ENCODE data around the gene FRY.
A peak's percentile ranks its signal among the peaks of the same experiment; 100 is the strongest.

Gene FRY

DNA sequence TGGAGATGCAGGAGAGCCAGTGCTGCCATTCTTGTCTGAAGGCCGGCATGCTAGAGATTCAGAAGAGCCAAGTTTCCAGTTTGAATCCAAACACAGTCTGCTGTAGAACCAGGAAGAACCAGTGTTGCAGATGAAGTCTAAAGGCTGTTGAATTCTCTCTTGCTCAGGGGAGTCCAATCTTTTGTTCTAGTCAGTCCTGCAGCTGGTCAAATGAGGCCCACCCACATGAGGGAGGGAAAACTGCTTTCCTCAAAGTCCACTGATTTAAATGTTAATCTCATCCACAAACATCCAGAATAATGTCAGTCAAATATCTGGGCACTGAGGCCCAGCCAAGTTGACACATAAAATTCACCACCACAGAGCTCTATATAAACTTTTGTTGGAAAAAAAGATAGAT lies 136.6 kb downstream of the FRY start:
- ChIA-PET POLR2A (interaction anchor here (1.7 kb wide), 1 partner anchor 147 kb away, joined by 5 read pairs; the partner anchor contains the start of genes BRCA2 and ZAR1L), CTCF (no interaction called here)
- DNase-seq (ENCODE audit: extremely low spot score), result no peak
- TF ChIP-seq ELF4 (IDR thresholded peaks at IDR 0.05) (no peak), LEF1 (IDR thresholded peaks at IDR 0.05; ENCODE audit: borderline replicate concordance) (no peak), TARDBP (IDR thresholded peaks at IDR 0.05) (no peak), SP1 (IDR thresholded peaks at IDR 0.05) (no peak), FOXK2 (IDR thresholded peaks at IDR 0.05) (no peak), HDGF (IDR thresholded peaks at IDR 0.05; ENCODE audit: borderline replicate concordance) (no peak), BHLHE40 (IDR thresholded peaks at IDR 0.05; ENCODE audit: borderline replicate concordance) (no peak), ZNF384 (IDR thresholded peaks at IDR 0.05) (no peak), ARNT (IDR thresholded peaks at IDR 0.05) (no peak), FOXA1 (IDR thresholded peaks at IDR 0.05) (no peak), L3MBTL2 (conservative IDR thresholded peaks at IDR 0.05) (no peak), CTBP1 (IDR thresholded peaks at IDR 0.05; ENCODE audit: borderline replicate concordance) (no peak), FOXM1 (IDR thresholded peaks at IDR 0.05; ENCODE audit: borderline replicate concordance) (no peak), NFRKB (IDR thresholded peaks at IDR 0.05) (no peak), SUZ12 (IDR thresholded peaks at IDR 0.05) (no peak)
- TF ChIP-seq, protein P1, sequence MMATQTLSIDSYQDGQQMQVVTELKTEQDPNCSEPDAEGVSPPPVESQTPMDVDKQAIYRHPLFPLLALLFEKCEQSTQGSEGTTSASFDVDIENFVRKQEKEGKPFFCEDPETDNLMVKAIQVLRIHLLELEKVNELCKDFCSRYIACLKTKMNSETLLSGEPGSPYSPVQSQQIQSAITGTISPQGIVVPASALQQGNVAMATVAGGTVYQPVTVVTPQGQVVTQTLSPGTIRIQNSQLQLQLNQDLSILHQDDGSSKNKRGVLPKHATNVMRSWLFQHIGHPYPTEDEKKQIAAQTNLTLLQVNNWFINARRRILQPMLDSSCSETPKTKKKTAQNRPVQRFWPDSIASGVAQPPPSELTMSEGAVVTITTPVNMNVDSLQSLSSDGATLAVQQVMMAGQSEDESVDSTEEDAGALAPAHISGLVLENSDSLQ (IDR thresholded peaks at IDR 0.05), result no peak

DNA sequence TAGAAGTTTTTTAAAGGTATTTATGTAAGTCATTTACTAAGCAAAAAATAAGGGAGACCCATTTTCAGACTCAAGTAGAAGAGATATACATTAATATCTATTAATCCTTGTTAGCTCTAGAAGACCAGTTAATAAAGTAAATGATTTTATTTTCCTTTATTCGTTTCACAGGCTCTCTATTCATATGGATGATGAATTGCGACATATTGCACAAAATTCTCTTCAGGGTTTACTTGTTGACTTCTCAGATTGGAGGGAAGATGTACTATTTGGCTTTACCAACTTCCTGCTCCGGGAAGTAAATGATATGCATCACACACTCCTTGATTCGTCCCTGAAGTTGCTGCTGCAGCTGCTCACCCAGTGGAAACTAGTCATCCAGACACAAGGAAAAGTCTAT lies 139.3 kb downstream of the FRY start:
- ChIA-PET CTCF (no interaction called here), POLR2A (no interaction called here)
- no peak for DNase-seq (ENCODE audit: extremely low spot score)
- TF ChIP-seq FOXA1 (IDR thresholded peaks at IDR 0.05), result no peak
- no peak for TF ChIP-seq ELF4 (IDR thresholded peaks at IDR 0.05)
- TF ChIP-seq ZNF384 (IDR thresholded peaks at IDR 0.05), result no peak
- no peak for TF ChIP-seq CTBP1 (IDR thresholded peaks at IDR 0.05; ENCODE audit: borderline replicate concordance)
- no peak for TF ChIP-seq SP1 (IDR thresholded peaks at IDR 0.05)
- TF ChIP-seq FOXM1 (IDR thresholded peaks at IDR 0.05; ENCODE audit: borderline replicate concordance), result no peak
- no peak for TF ChIP-seq FOXK2 (IDR thresholded peaks at IDR 0.05)
- no peak for TF ChIP-seq L3MBTL2 (conservative IDR thresholded peaks at IDR 0.05)
- no peak for TF ChIP-seq NFRKB (IDR thresholded peaks at IDR 0.05)
- no peak for TF ChIP-seq BHLHE40 (IDR thresholded peaks at IDR 0.05; ENCODE audit: borderline replicate concordance)
- TF ChIP-seq, protein P1 (IDR thresholded peaks at IDR 0.05), result no peak
- TF ChIP-seq HDGF (IDR thresholded peaks at IDR 0.05; ENCODE audit: borderline replicate concordance), result no peak

DNA sequence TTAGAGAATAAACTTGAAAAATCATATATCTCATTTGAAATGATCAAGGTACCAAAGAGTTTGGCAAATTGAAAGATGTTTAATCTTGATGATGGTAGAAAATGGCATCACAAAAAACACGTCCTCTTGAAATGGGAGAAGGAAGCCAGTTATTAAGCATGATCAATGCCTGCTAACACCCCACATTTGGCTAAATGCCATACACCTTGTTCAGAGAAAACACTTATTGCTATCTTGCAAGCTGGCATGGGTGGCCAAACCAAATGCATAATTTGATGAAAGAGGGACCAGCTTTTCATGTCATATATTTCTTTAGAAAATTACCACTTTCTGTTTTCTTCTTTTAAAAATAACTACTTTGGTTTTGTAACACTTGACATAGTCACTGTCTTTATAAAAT lies 142.3 kb downstream of the FRY start:
- no peak for TF ChIP-seq NFRKB (IDR thresholded peaks at IDR 0.05)
- POLR2A ChIA-PET, result no interaction called here
- DNase-seq (ENCODE audit: extremely low spot score), result no peak
- CTCF ChIA-PET, result interaction anchor here (1.8 kb wide), 1 partner anchor 9 kb away, joined by 5 read pairs; no protein-coding TSS in a partner anchor

DNA sequence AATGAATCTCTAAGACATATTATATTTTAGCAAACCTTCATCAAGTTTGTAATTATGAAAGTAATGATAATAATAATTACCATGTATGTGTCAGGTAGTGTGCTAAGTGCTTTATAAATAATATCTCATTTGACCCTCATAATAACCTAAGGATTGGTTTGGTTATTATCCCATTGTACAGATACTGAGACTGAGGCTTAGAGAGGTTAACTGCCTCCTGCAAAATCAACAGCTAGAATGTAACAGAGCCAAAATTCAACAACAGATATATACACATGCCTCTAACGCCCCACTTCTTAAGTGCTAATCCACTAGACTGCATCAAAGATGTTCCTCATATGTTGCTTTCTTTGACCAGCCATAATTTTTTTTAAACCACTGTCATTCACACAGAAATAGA lies 142.8 kb downstream of the FRY start:
- POLR2A ChIA-PET, result no interaction called here
- CTCF ChIA-PET, result interaction anchor here (1.8 kb wide), 1 partner anchor 10 kb away, joined by 5 read pairs; no protein-coding TSS in a partner anchor
- TF ChIP-seq, protein P1 (IDR thresholded peaks at IDR 0.05), result no peak
- TF ChIP-seq BHLHE40 (IDR thresholded peaks at IDR 0.05; ENCODE audit: borderline replicate concordance), result no peak
- TF ChIP-seq CTBP1 (IDR thresholded peaks at IDR 0.05; ENCODE audit: borderline replicate concordance), result no peak
- DNase-seq (ENCODE audit: extremely low spot score), result no peak

DNA sequence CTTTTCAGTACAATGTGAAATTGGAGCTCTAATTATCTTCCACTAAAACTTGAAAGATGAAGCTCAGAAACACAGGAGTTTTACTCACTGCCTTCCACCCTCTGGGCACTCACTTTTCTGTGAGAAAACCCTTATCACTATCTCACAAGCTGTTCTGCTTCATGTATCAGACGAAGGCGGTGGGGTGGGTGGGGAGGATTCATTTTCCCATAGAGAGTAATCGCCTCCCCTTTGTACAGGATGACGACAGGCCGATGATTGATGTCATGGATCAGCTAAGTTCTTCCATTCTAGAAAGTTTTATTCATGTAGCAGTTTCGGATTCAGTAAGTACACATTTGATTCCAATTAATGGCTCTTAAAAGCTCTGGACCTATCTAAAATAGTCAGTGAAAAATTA lies 143.7 kb downstream of the FRY start:
- CTCF ChIA-PET, result interaction anchor here (1.8 kb wide), 1 partner anchor 11 kb away, joined by 5 read pairs; no protein-coding TSS in a partner anchor
- POLR2A ChIA-PET, result no interaction called here
- no peak for DNase-seq (ENCODE audit: extremely low spot score)
- TF ChIP-seq, protein P1 (IDR thresholded peaks at IDR 0.05), result peak; percentile 55
- no peak for TF ChIP-seq NFRKB (IDR thresholded peaks at IDR 0.05)

DNA sequence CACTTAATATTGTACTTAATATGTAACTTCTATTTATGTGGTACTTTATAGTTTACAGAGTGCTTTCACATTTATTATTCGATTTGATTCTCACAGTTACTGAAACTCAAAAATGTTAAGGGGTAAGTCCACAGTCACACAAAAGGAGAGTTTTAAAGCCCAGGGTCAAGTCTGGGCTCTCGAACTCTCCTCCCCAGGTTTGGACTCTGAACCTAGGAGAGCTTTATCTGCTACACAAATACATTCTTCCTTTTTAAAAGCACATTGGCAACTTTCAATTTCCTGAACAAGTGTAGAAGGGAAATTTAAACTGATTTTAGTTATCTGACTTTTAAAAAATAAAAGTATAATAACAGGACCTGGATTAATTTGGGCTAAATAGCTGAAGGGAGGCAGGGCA lies 144.4 kb downstream of the FRY start:
- DNase-seq (ENCODE audit: extremely low spot score), result no peak
- no peak for TF ChIP-seq SP1 (IDR thresholded peaks at IDR 0.05)
- TF ChIP-seq FOXM1 (IDR thresholded peaks at IDR 0.05; ENCODE audit: borderline replicate concordance), result no peak
- no peak for TF ChIP-seq ELF4 (IDR thresholded peaks at IDR 0.05)
- TF ChIP-seq TARDBP (IDR thresholded peaks at IDR 0.05), result no peak
- TF ChIP-seq ZNF384 (IDR thresholded peaks at IDR 0.05), result no peak
- no peak for TF ChIP-seq LEF1 (IDR thresholded peaks at IDR 0.05; ENCODE audit: borderline replicate concordance)
- TF ChIP-seq, protein P1 (IDR thresholded peaks at IDR 0.05), result no peak
- no peak for TF ChIP-seq HDGF (IDR thresholded peaks at IDR 0.05; ENCODE audit: borderline replicate concordance)
- no peak for TF ChIP-seq L3MBTL2 (conservative IDR thresholded peaks at IDR 0.05)
- no peak for TF ChIP-seq FOXA1 (IDR thresholded peaks at IDR 0.05)
- TF ChIP-seq ARNT (IDR thresholded peaks at IDR 0.05), result no peak
- no peak for TF ChIP-seq SUZ12 (IDR thresholded peaks at IDR 0.05)
- TF ChIP-seq BHLHE40 (IDR thresholded peaks at IDR 0.05; ENCODE audit: borderline replicate concordance), result no peak
- no peak for TF ChIP-seq CTBP1 (IDR thresholded peaks at IDR 0.05; ENCODE audit: borderline replicate concordance)
- TF ChIP-seq NFRKB (IDR thresholded peaks at IDR 0.05), result no peak
- TF ChIP-seq FOXK2 (IDR thresholded peaks at IDR 0.05), result no peak
- CTCF ChIA-PET, result interaction anchor here (1.0 kb wide), 1 partner anchor 12 kb away, joined by 4 read pairs; no protein-coding TSS in a partner anchor
- POLR2A ChIA-PET, result interaction anchor here (0.8 kb wide), 1 partner anchor 139 kb away, joined by 4 read pairs; the partner anchor contains the start of genes BRCA2 and ZAR1L
